ENCODE data around the gene TFG. TPM values are rescaled to one million over a fixed set of nuclear protein-coding genes. Genes with fewer than 3 reads are reported as not detected.

TFG gene
- total RNA-seq, 1 experiment from 2014 or later = 138 TPM

- H3K4me3 Mint-ChIP-seq (ENCODE audit: unreplicated experiment) = no peak overlapping the region
- POLR2A ChIA-PET = no interaction called here
- TF ChIP-seq CTCF (IDR thresholded peaks at IDR 0.05; ENCODE audit: insufficient read depth in 1 of 2, low read depth in 1 of 2, low read length in 1 of 2, severe bottlenecking in 1 of 2, unreplicated experiment in 1 of 2) = no peak
- CTCF ChIA-PET = no interaction called here
- H3K27me3 Mint-ChIP-seq (ENCODE audit: insufficient read depth, unreplicated experiment) = no peaks in the 10 kb centered on the region
- Histone ChIP-seq H3K9me3 (no peaks in the 10 kb centered on the region), H3K4me1 (peaks cover 5% of the 10 kb centered on the region; the same call in 1 of the 2 replicates), H3K4me3 (ENCODE audit: low read depth, low read length) (no peak overlapping the region), H3K27me3 (replicated peaks; ENCODE audit: control insufficient read depth, insufficient read depth, low read length) (no peaks in the 10 kb centered on the region), H3K36me3 (ENCODE audit: control insufficient read depth, insufficient read depth, low read length) (no peaks in the 10 kb centered on the region; the same call in 1 of the 2 replicates)
- no peaks in the 10 kb centered on the region for H3K9me3 Mint-ChIP-seq (ENCODE audit: unreplicated experiment)
- no peak overlapping the region for H3K27ac Mint-ChIP-seq (ENCODE audit: unreplicated experiment)
- DNase-seq = no peak
- H3K4me1 Mint-ChIP-seq (ENCODE audit: low read depth, unreplicated experiment) = peaks cover 20% of the 10 kb centered on the region
- intact Hi-C loops (cut with micrococcal nuclease; ENCODE audit: unreplicated experiment) = loop anchor here (10.0 kb wide), 1 partner anchor 635 kb away; no protein-coding TSS in a partner anchor
- BruUV-seq (replicated peaks) = no TSS peak
- H3K36me3 Mint-ChIP-seq (ENCODE audit: insufficient read depth, unreplicated experiment) = peaks cover 52% of the 10 kb centered on the region
These were observed 30.9 kb downstream of the TFG start for GRCh38 chr3:100740207-100740606.

GRCh38 chr3:100743535-100743934 is 34.2 kb downstream of the TFG start:
- no peak for TF ChIP-seq CTCF (IDR thresholded peaks at IDR 0.05; ENCODE audit: insufficient read depth in 1 of 2, low read depth in 1 of 2, low read length in 1 of 2, severe bottlenecking in 1 of 2, unreplicated experiment in 1 of 2)
- ChIA-PET CTCF (no interaction called here), POLR2A (interaction anchor here (0.6 kb wide), 1 partner anchor 250 kb away, joined by 4 read pairs; no protein-coding TSS in a partner anchor)
- no peaks in the 10 kb centered on the region for H3K4me1 Mint-ChIP-seq (ENCODE audit: low read depth, unreplicated experiment)
- no peak overlapping the region for H3K4me3 Mint-ChIP-seq (ENCODE audit: unreplicated experiment)
- BruUV-seq (replicated peaks) = no TSS peak
- no peaks in the 10 kb centered on the region for H3K27me3 ChIP-seq (replicated peaks; ENCODE audit: control insufficient read depth, insufficient read depth, low read length)
- no peaks in the 10 kb centered on the region; the same call in 1 of the 2 replicates for H3K36me3 ChIP-seq (ENCODE audit: control insufficient read depth, insufficient read depth, low read length)
- no peak for DNase-seq
- no peak overlapping the region for H3K4me3 ChIP-seq (ENCODE audit: low read depth, low read length)
- H3K36me3 Mint-ChIP-seq (ENCODE audit: insufficient read depth, unreplicated experiment) = peaks cover 46% of the 10 kb centered on the region
- no peaks in the 10 kb centered on the region for H3K4me1 ChIP-seq
- H3K9me3 ChIP-seq = no peaks in the 10 kb centered on the region
- H3K27ac Mint-ChIP-seq (ENCODE audit: unreplicated experiment) = no peak overlapping the region
- no peaks in the 10 kb centered on the region for H3K27me3 Mint-ChIP-seq (ENCODE audit: insufficient read depth, unreplicated experiment)
- no peaks in the 10 kb centered on the region for H3K9me3 Mint-ChIP-seq (ENCODE audit: unreplicated experiment)
- intact Hi-C loops (cut with micrococcal nuclease; ENCODE audit: unreplicated experiment) = loop anchor here (10.0 kb wide), 1 partner anchor 631 kb away; no protein-coding TSS in a partner anchor

GRCh38 chr3:100744671-100745070 is 35.4 kb downstream of the TFG start:
- intact Hi-C loops (cut with micrococcal nuclease; ENCODE audit: unreplicated experiment) = loop anchor here (10.0 kb wide), 1 partner anchor 630 kb away; no protein-coding TSS in a partner anchor
- DNase-seq = no peak
- no peak for TF ChIP-seq CTCF (IDR thresholded peaks at IDR 0.05; ENCODE audit: insufficient read depth in 1 of 2, low read depth in 1 of 2, low read length in 1 of 2, severe bottlenecking in 1 of 2, unreplicated experiment in 1 of 2)
- Mint-ChIP-seq H3K4me3 (ENCODE audit: unreplicated experiment) (no peak overlapping the region), H3K9me3 (ENCODE audit: unreplicated experiment) (no peaks in the 10 kb centered on the region), H3K27ac (ENCODE audit: unreplicated experiment) (no peak overlapping the region), H3K4me1 (ENCODE audit: low read depth, unreplicated experiment) (no peaks in the 10 kb centered on the region), H3K27me3 (ENCODE audit: insufficient read depth, unreplicated experiment) (no peaks in the 10 kb centered on the region), H3K36me3 (ENCODE audit: insufficient read depth, unreplicated experiment) (peaks cover 53% of the 10 kb centered on the region)
- ChIA-PET POLR2A (no interaction called here), CTCF (no interaction called here)
- no peak overlapping the region for H3K4me3 ChIP-seq (ENCODE audit: low read depth, low read length)
- H3K9me3 ChIP-seq = no peaks in the 10 kb centered on the region
- H3K36me3 ChIP-seq (ENCODE audit: control insufficient read depth, insufficient read depth, low read length) = no peaks in the 10 kb centered on the region; the same call in 1 of the 2 replicates
- no peaks in the 10 kb centered on the region for H3K4me1 ChIP-seq
- no peaks in the 10 kb centered on the region for H3K27me3 ChIP-seq (replicated peaks; ENCODE audit: control insufficient read depth, insufficient read depth, low read length)
- BruUV-seq (replicated peaks) = no TSS peak
